Parathyroid adenoma (tissue), 2 donors: Measurements from ENCODE around the gene AGAP1.

Experiments used
- H2AFZ ChIP-seq: fragments of 300-600 bp; sonication (generic); one replicate; pipeline ENCODE4 v1.7.0; 2017; ENCODE audit warnings: antibody characterized with exemption, mild to moderate bottlenecking
- H3K27ac ChIP-seq: fragments of 300-600 bp; sonication (generic); one replicate; pipeline ENCODE4 v1.7.0; 2017
- H3K27me3 ChIP-seq: fragments of 300-600 bp; sonication (generic); one replicate; pipeline ENCODE4 v1.7.0; 2017; ENCODE audit warnings: low read length; ENCODE audit not compliant: control insufficient read depth, insufficient read depth
- H3K36me3 ChIP-seq: fragments of 300-600 bp; sonication (generic); one replicate; pipeline ENCODE4 v1.7.0; 2017; ENCODE audit warnings: low read length; ENCODE audit not compliant: control insufficient read depth, insufficient read depth
- H3K4me1 ChIP-seq: fragments of 300-600 bp; sonication (generic); one replicate; pipeline ENCODE4 v1.7.0; 2017; ENCODE audit warnings: control low read depth
- H3K4me2 ChIP-seq: fragments of 300-600 bp; sonication (generic); one replicate; pipeline ENCODE4 v1.7.0; 2017; ENCODE audit warnings: low read length
- H3K4me3 ChIP-seq: fragments of 300-600 bp; sonication (generic); one replicate; pipeline ENCODE4 v1.7.0; 2017; ENCODE audit warnings: low read depth, low read length
- H3K79me2 ChIP-seq: fragments of 300-600 bp; sonication (generic); one replicate; pipeline ENCODE4 v1.7.0; 2017; ENCODE audit warnings: control low read depth
- H3K9ac ChIP-seq: fragments of 300-600 bp; sonication (generic); one replicate; pipeline ENCODE4 v1.7.0; 2017; ENCODE audit warnings: mild to moderate bottlenecking
- H3K9me3 ChIP-seq: fragments of 300-600 bp; sonication (generic); one replicate; pipeline ENCODE4 v1.7.0; 2017; ENCODE audit warnings: low read length; ENCODE audit not compliant: control insufficient read depth
- TF ChIP-seq, protein P1 (sequence below): fragments of 300-600 bp; sonication (generic); IDR thresholded peaks from one replicate; pipeline ENCODE4 v1.7.0; 2017; ENCODE audit warnings: antibody characterized with exemption, mild to moderate bottlenecking
- donor health status: primary hyperparathyroidism.

Gene AGAP1

DNA sequence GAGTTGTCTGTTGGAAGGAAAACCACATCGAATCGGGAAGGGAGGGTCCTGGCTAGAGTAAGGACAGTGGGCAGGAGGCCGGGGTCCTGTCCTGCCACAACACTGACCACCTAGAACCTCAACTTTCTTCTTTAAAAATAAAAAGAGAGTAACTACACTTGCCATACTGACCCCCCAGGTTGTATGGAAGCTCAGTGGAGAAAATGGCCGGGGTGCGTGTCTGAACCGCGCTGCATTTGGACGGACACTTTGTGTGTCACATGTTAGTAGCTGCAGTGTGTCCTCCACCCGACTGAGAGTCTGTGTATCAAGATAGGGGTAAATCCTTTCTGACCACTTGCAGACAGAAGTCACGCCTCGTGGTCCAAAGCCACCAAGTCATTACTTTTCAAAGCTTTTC lies 587.3 kb downstream of the AGAP1 start:
- H3K9me3 ChIP-seq, result no peaks in the 10 kb centered on the region
- no peak overlapping the region for H3K4me3 ChIP-seq
- no peak overlapping the region for H3K4me2 ChIP-seq
- no peaks in the 10 kb centered on the region for H3K79me2 ChIP-seq
- no peak overlapping the region for H2AFZ ChIP-seq
- no peak overlapping the region for H3K27ac ChIP-seq
- no peaks in the 10 kb centered on the region for H3K4me1 ChIP-seq
- H3K27me3 ChIP-seq, result no peaks in the 10 kb centered on the region
- TF ChIP-seq, protein P1, sequence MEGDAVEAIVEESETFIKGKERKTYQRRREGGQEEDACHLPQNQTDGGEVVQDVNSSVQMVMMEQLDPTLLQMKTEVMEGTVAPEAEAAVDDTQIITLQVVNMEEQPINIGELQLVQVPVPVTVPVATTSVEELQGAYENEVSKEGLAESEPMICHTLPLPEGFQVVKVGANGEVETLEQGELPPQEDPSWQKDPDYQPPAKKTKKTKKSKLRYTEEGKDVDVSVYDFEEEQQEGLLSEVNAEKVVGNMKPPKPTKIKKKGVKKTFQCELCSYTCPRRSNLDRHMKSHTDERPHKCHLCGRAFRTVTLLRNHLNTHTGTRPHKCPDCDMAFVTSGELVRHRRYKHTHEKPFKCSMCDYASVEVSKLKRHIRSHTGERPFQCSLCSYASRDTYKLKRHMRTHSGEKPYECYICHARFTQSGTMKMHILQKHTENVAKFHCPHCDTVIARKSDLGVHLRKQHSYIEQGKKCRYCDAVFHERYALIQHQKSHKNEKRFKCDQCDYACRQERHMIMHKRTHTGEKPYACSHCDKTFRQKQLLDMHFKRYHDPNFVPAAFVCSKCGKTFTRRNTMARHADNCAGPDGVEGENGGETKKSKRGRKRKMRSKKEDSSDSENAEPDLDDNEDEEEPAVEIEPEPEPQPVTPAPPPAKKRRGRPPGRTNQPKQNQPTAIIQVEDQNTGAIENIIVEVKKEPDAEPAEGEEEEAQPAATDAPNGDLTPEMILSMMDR, result no peak
- H3K36me3 ChIP-seq, result no peaks in the 10 kb centered on the region
- no peak overlapping the region for H3K9ac ChIP-seq

DNA sequence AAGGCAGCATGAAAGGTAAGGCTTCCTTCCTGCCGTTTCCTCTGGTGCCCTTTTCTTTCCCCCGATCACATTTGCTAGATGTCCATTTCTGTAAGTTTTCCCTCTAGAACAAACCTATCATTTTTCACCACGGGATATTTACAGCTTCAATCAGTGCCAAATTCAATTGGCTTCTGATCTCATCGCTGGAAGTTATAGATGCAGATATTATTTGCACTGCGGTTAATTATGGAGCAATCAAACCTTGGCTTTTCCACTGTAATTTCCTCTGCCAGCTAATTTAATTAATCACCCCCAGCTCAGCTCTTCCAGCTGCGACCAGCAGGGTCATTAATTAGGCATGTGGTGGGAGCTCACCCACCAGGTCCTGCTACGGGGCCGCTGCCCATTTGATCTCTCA lies 588.2 kb downstream of the AGAP1 start:
- H3K4me1 ChIP-seq, result no peaks in the 10 kb centered on the region
- H3K27ac ChIP-seq, result no peak overlapping the region
- H3K27me3 ChIP-seq, result no peaks in the 10 kb centered on the region
- H3K4me3 ChIP-seq, result no peak overlapping the region
- H3K9me3 ChIP-seq, result no peaks in the 10 kb centered on the region
- no peak overlapping the region for H3K9ac ChIP-seq
- H2AFZ ChIP-seq, result no peak overlapping the region
- H3K4me2 ChIP-seq, result no peak overlapping the region
- TF ChIP-seq, protein P1, result no peak
- no peaks in the 10 kb centered on the region for H3K79me2 ChIP-seq
- no peaks in the 10 kb centered on the region for H3K36me3 ChIP-seq

DNA sequence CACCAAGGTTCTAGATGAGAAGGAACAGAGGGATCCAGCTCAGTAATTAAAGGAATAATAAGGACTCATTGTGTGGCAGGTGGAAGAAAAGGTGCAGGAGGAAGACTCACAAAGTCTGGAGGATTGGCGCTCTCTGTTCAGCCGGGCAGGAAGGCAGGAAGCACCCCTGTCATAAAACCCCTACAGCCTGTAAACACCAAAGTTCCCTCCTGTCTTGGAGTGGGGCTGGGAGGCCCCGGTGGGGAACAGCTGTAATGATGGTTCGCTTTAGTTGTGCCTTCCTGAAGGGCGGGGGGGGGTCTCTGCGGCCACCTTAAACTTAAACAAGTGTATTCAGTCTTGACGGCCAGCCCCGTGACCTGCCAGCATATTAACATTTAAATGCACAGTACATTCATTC lies 590.1 kb downstream of the AGAP1 start:
- Histone ChIP-seq H3K36me3 (no peaks in the 10 kb centered on the region), H3K9ac (no peak overlapping the region), H3K9me3 (no peaks in the 10 kb centered on the region), H2AFZ (no peak overlapping the region), H3K4me3 (no peak overlapping the region), H3K4me2 (no peak overlapping the region), H3K79me2 (no peaks in the 10 kb centered on the region), H3K27ac (no peak overlapping the region), H3K27me3 (no peaks in the 10 kb centered on the region), H3K4me1 (no peaks in the 10 kb centered on the region)
- TF ChIP-seq, protein P1, result no peak

DNA sequence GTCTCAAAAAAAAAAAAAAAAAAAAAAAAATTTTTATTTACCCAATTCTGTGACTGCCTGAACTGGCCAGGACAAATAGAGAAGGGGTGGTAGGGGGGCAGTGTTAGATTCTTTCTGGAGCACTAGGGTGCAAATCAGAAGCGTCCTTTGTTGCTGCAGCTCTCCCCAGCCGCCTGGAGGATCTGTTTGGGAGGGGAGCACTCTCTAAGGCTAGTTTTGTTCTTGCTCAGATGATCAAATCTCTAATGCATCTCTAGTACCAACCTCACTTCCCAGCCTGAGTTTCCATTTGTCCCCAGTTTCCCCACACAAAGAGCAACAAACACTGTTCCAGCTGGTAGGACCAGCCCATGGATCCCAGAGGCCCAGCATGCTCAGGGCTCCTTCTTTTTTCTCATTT lies 591.4 kb downstream of the AGAP1 start:
- TF ChIP-seq, protein P1, result no peak
- H3K9ac ChIP-seq, result no peak overlapping the region

DNA sequence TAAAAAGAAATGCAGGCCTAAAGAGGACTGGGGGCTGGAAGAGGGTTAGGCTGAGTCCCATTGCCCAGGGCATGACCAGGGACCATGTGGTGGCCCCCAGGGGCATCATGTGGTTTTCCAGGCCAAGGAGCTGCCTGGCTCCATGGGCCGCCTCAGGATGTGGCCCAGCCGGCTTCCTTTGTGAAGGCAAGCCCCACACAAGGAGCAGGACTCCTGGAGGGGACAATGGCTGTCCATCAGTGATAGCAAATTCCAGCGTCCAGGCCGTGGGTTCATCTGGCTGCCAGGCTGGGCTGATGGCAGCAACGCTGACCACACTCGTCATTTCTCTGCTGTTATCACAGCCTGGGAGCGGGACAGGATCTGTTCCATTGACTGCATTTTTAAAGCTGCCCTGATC lies 591.8 kb downstream of the AGAP1 start:
- H3K27ac ChIP-seq, result no peak overlapping the region
- no peak overlapping the region for H2AFZ ChIP-seq
- no peak overlapping the region for H3K4me3 ChIP-seq
- no peaks in the 10 kb centered on the region for H3K79me2 ChIP-seq
- no peaks in the 10 kb centered on the region for H3K4me1 ChIP-seq
- H3K27me3 ChIP-seq, result no peaks in the 10 kb centered on the region
- no peak overlapping the region for H3K9ac ChIP-seq
- no peaks in the 10 kb centered on the region for H3K36me3 ChIP-seq
- H3K4me2 ChIP-seq, result no peak overlapping the region
- TF ChIP-seq, protein P1, result no peak
- no peaks in the 10 kb centered on the region for H3K9me3 ChIP-seq

More for the DNA sequence above, 591.4 kb downstream of the AGAP1 start:
- no peaks in the 10 kb centered on the region for H3K27me3 ChIP-seq
- no peaks in the 10 kb centered on the region for H3K36me3 ChIP-seq
- H3K79me2 ChIP-seq, result no peaks in the 10 kb centered on the region
- no peak overlapping the region for H2AFZ ChIP-seq
- H3K4me1 ChIP-seq, result no peaks in the 10 kb centered on the region
- H3K9me3 ChIP-seq, result no peaks in the 10 kb centered on the region
- no peak overlapping the region for H3K4me2 ChIP-seq
- H3K27ac ChIP-seq, result no peak overlapping the region
- no peak overlapping the region for H3K4me3 ChIP-seq
